GM18520 (cell line): ENCODE results near the gene ARAF.
A peak's percentile ranks its signal among the peaks of the same experiment; 100 is the strongest.
"Not testable (repeated sequence)": the region's sequence is repeated elsewhere in the genome, so short reads cannot be mapped to it uniquely, and the experiment has no call there.

Experiments
- ATAC-seq: cut with Tn5 transposase; IDR thresholded peaks from one replicate; pipeline ENCODE4 v1.9.1; 2021; ENCODE audit not compliant: unreplicated experiment

ARAF gene

DNA sequence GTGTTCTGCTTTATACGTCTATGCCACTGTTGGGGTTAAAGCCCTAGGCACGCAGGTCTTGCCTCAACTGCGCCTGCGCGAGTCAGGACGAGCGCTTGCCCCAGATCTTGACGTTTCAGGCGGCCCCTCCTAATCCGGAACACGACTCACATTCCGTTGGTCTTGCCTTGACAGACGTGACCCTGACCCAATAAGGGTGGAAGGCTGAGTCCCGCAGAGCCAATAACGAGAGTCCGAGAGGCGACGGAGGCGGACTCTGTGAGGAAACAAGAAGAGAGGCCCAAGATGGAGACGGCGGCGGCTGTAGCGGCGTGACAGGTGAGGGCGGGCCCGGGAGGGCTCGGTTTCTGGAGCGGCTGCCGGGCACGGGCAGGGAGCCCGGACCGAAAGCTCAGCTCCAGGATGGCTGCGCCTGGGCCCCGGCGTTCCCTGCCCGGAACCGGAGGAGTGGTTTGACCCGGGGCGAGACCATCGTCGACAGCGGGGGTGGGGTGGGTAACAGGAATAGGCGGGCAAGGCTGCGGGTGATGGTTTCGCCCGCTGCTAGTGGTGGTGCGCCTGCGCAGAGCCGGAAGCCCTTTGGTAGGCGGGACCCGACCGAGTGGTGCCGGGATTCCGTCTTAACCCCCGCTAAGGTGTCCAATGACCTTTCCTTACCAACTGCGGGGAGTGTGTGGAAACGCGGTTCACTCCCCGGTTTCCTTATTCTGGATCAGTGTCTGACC lies at the start of gene ARAF:
ARAF (plus strand) TSS at position 272 of the 725 bp plus-strand sequence. CDS start 1,763 bp downstream, outside the sequence.
- peak; percentile 84 for ATAC-seq

DNA sequence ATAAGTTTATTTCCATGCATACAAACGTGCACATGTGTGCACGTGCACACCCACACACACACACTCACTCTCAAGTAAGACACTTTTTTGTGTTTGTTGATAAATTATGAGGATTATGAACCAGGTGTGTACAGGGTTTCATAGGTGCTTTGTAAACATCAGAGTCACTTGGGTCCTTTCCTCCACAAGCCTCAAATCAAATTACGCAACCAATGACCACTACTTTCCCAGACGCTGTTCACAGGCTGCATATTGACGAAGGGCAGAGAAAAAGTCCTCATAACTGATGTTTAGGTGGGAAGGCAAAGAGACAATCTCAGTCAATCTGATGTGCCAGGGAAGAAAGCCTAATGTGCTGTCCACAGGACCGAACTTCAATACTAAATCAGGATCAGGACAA lies 48.6 kb upstream of the ARAF start:
- not testable (repeated sequence) for ATAC-seq

DNA sequence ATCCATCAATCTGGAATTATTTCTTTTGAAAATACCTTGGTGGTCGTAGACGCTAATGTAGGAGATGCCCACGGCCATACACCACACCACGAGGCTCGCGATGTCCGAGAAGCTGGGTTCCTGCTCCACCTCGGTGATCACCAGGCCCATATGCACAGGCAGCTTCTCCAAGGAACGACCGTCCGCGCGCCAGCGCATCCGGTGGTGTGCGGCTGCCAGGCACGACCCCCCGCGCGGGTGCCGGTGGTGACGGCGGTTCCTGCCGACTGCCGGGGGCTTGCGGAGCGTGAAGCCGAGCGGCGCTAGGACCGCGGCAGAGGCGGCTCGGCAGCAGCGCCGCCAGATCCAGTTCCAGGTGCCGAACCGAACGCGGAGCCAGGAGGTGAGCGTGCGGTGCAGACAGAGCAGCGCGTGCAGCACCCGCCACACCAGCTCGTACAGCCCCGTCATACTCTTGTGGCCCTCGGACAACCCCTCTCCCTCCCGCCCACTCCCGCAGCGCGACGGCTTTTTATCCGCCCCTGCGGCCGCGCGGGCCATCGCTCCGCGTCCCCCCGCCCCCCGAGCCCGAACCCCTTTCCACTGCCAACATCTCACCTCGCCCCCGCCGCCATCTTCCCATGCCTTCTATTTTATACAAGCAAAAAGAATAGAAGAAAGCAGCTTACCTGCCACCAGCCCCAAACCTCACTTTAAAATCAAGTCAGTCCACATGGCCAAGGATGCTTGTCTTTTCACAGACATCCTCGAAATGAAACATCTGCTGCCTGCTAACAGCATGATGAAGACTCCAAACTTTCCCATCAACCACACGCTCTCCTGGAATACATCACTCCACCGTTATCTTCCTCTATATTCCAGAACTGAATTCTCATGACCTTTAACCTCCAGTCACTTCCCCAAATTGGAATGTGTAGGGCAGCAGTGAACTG lies 47.7 kb upstream of the ARAF start:
- ATAC-seq = not testable (repeated sequence)

DNA sequence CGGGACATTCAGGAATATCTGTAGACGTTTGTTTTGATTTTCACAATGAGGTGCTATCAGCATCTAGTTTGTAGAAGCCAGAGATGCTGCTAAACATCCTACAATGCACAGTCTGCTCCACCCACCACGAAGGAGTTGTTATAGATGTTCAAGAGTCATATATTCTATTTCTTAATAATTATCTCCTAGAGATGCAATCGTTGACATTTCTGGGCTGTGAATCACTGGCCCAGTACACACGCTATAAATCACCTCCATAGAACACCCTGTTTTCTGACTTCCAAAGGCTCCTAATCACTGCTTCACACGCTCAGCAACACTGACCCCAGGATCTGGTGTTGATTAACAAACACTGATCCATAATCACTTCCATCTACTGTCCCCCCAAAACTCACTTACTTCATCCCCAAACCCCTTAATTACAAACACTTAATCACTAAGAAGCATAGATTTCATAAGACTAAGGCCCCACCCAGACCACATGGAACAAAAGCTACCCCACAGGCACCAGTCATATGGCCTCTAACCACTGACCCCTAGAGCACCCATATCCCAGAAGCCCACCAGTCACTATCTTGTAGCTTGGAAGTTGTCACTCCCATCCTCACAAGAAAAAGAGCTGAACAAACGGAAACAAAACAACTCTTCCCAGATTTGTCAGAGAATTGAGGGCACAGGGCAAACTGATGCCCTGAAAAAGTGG lies 46.3 kb upstream of the ARAF start:
- ATAC-seq = no peak

DNA sequence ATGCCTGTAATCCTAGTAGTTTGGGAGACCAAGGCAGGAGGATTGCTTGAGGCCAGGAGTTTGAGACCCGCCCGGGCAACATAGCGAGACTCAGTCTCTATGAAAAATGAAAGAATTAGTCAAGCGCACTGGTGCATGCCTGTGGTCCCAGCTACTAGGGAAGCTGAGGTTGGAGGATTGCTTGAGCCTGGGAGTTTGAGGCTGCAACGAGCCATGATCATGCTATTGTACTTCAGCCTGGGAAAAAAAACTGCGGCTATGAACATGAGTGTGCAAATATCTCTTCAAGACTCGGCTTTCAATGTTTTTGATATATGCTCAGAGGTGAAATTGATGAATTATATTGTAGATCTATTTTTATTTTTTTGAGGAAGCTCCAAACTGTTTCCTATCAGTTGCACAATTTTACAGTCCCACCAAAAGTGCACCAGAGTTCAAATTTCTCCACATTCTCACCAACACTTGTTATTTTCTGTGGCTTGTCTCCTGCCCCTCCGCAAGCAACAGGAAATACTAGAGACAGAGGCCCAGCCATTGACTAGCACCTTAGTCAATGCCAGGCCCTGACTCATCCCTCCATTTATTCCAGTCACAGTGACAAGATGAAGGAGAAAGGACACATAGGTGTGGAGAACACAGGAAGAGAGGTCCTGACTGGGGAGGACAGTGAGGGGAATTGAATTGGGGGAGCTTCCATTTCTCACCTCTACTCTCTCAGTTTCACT lies 44.9 kb upstream of the ARAF start:
- no peak for ATAC-seq

DNA sequence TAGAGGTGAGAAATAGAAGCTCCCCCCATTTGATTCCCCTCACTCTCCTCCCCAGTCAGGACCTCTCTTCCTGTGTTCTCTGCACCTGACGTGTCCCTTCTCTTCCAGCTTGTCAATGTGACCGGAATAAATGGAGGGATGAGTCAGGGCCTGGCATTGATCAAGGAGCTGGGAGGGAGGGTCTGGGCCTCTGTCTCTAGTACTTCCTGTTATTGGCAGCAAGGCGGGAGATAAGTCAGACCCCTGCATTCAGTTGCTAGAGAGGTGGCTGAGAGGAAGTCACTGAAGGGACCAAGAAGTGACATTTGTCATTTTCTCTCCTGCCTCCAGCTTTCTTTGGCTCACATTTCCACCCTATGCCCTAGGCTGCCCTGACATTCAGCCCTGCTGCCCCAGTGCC lies 42.9 kb upstream of the ARAF start:
- ATAC-seq = no peak

DNA sequence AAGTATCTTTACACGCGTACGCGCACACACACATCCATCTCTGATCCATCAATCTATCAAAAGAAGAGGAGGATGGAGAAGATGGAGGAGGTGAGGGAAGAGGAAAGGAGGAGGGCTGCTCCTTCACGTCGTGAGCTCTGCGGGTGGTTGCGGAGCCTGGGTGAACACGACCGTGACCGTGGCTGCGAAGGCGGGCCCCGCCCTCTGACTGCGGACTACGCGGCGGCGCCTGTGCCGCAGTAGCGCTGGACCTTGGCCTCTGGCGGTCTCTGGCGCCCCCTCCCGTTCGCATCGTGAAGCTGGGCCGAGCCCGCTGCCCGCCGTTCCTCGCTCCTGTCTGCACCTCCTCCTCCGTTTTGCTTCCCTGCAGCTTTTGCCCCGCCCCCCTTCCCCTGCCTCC lies 37.7 kb upstream of the ARAF start:
- peak; percentile 74 for ATAC-seq

DNA sequence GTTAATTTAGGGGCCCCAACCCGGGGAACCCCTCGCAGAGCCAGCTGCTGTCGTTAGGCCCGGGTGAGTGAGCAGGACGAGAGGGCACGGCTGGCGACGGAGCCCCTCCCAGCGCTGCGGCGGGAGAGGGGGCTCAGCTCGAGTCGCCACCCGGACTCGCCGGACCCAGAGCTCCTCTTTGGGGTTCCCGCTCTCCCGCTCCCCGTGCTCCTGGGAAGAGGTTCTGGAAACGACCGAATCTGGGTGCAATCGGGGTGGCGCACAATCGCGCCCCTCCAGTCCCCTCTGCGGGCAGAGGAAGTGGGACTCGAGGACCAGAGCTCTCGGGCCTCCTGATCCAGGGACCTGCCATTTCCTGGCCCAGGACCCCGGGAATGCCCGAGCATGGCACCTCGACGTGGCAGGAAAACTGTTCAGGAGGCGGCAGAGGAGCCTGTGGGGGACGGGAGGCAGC lies 37.3 kb upstream of the ARAF start:
- no peak for ATAC-seq

DNA sequence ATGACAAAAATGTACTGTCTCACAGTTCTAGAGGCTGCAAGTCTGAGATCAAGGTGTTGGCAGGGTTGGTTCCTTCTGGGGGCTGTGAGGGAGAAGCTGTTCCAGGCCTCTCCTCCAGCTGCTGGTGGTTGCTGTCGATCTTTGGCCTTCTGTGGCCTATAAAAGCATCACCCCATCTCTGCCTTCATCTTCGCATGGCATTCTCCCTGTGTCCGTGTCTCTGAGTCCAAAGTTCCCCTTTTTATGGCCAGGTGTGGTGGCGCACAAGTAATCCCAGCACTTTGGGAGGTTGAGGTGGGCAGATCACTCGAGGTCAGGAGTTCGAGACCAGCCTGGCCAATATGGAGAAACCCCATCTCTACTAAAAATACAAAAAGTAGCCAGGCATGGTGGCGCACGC lies 31.5 kb upstream of the ARAF start:
- no peak for ATAC-seq

DNA sequence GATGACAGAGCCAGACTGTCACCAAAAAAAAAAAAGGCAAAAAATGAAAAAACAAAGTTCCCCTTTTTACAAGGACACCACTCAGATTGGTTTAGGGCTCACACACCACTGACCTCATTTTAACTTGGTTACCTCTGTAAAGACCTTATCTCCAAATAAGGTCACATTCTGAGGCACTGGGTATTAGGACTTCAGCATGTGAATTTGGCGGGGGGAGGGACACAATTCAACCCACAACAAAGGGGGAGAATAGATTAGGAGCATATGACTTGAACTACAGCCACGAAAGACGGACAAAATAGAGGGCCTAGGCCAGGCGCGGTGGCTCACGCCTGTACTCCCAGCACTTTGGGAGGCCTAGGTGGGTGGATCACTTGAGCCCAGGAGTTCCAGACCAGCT lies 31.0 kb upstream of the ARAF start:
- ATAC-seq = no peak

DNA sequence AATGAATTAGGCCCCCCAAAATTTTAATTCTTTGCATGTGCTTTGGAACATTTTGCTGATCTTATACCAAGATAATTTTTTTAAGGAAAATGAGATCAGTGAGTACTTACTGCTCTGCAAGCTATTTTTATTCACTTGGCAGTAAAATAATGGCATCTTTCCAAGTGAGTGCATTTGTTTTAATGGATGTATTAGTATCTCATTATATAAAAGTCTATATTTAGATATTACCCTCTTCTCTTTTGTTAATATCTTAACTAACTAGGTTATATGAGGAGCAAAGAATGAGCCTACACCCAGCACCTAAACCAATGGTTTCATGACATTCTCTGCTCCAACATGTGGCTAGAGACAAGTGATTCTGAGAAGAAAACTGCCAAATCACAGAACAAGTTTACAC lies 21.1 kb upstream of the ARAF start:
- ATAC-seq = no peak

DNA sequence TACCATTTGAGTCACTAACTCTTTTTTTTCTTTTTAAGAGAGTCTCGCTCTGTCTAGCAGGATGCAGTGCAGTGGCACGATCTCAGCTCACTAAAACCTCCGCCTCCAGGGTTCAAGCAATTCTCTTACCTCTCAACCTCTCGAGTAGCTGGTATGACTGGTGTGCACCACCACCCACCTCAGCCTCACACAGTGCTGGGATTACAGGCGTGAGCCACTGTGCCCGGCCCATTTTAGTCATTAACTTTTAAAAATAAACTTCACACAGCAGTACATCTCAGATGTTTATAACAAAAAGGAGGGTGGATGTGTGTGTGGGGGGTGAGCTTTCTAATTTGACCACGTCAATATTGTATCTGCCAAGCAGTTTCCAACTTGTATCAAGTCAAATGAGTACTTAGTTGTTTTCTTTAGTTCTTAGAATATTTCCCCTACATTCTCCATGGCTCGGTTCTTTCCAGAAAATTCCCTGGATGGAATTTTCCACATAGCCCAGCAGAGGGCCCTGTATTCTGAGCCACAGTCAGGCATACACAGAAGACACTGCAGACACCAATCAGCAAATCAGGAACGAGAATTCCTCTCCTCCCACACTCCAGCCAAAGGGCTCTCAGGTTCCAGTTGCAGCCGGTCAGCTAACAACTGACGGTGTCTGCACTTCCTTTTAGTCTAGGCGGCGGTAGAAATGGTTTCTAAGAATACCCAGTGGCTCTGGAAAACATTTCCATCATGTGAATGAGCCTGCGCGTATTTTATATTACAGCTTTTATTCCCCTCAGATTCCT lies 20.1 kb upstream of the ARAF start:
- no peak for ATAC-seq

DNA sequence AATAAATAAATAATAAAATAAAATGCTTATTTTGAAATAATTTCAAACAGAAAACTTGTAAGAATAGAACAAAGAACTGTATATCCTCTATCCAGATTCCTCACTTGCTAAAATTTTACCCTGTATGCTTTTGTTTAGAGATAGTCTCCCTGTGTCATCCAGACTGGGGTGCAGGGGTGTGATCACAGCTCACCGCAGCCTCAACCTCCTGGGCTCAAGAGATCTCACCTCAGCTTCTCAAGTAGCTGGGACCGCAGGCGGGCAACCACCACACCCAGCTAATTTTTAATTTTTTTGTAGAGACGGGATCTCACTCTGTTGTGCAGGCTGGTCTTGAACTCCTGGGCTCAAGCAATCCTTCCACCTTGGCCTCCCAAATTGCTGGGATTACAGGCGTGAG lies 17.5 kb upstream of the ARAF start:
- no peak for ATAC-seq

DNA sequence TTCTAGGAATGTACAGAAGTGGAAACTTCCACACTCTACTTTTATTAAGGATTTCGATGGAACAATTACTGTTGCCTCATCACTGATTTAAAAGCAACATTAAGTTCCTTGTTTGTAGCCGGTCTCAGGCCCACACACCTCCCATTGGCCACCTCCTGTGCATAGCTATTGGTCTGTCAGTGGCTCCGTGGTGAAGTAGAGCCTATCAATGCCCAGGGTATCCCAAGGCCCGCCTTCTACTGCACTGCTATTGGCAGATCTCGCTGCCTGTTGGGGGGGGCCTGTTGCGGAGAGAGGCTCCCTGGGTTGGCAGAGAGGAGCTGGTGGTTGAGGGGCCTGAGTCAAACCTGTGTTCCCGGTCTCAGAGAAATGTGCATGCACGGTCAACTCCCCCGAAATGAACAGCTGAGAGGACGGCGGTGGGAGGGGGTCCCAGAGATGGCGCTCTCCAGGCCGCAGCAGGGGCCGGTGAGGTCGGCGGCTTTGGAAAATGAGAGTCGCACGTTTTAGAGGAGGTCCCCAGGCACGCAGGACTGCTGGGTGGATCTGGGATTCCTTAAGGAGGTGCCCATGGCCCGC lies 4.9 kb upstream of the ARAF start:
- peak; percentile 81 for ATAC-seq

DNA sequence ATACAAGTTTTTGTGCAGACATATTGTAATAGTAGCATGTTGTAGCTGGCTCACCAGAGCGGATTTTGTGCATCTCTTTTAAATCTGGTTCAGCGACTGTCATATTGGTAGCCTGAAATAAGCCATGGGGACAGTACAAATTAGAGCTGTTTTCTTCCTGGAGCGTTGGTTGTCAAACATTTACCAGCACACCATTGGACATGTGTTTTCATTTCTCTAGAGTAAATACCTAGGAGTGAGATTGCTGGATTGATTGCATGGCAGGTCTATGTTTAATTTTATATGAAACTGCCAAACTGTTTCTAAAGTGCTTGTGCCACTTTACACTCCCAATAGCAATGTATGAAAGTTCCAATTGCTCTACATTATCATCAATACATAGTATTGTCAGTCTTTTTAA lies 2.6 kb upstream of the ARAF start:
- ATAC-seq = no peak

DNA sequence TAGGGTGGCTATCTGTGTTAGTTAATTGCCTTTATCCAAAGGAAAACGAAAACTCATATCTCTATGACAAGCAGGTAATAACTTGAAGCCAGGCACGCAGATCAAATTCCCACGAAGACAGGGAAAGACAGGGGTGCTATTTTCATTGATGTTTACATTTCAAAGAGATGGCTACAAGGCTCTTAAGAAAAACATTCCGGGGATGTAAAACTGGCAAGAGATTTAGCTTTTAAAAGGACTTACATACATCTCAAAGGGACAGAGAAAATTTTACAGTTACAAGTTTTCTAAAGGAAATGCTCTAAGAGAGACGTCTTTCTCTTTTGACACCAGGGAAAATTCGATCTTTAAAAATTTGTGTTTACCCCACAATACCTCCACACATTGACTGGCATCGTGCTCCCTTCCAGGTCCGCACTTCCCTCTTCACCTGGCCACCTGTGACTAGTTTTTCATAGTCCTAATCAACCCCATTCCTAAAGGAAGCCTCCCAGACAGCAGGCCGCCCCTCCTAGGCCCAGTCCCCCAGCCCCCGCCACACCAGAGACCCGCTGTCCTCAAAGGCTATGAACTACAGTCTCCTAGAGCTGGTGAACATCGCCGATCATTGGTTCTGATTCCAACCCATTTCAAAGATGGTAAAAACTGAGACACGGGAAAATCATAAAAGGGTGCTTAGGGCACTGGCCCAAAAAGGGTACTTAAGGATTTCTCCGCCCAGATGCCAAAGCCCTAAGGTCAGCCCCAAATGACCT lies 649 bp upstream of the ARAF start:
- ATAC-seq = no peak

DNA sequence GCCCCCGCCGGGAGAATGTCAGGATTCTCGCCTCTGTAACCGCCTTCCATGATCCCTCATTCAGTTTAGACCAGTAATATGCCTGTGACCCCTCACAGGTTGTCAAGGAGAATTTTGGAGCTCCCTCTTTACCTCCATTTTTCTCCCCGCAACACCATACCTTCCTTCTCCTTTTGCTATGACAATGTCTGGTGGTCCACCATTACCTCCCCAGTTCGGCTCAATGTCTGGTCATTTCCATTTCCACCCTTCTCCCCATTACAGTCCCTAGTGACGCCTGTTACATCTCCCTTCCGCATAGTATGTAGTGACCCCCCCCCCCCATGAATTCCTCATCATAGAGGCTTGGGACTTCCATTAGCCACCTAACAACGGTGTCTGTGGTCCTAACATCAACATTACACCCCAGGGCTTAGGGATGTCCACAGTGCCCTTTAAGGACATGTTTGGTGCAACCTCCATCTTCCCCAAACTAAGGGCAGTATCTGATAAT lies 700 bp downstream of the ARAF start:
- ATAC-seq = no peak

DNA sequence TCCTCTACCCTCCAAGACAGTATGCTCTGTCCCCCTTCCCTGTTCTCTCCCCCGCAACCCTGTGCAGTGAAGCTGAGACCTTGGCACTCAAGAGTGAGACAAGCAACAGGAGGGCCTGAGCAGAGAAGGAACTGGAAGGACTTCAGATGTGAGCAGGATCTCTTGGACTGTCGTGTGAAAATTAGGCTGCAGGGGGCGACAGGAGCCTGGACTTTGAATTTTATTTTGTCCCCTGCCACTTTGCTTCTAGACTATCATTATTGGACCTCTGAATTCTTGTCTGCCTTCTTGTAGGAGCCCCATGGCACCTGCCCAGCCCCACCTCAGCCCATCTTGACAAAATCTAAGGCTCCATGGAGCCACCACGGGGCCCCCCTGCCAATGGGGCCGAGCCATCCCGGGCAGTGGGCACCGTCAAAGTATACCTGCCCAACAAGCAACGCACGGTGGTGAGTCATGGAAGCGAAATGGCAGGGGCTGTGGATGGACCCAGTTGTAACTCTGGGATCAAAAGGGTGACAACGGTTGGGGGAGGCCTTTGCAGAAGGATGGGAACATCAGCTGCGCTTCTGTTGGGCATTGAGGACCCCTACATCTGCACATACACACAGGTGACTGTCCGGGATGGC lies 1.7 kb downstream of the ARAF start:
- ATAC-seq = no peak
